CD1c-positive myeloid dendritic cell (primary cell): Measurements from ENCODE around the gene ATP8B3.

Experiments
- DNase-seq: peaks from one replicate; pipeline ENCODE4 v3.0.0-alpha.2; 2016; ENCODE audit errors: extremely low spot score

ATP8B3 gene

GRCh38 chr19:1851654-1852580, 39.8 kb upstream of the ATP8B3 start:
- peak; percentile 56 for DNase-seq

GRCh38 chr19:1850809-1851653, 39.0 kb upstream of the ATP8B3 start:
- DNase-seq, result no peak

GRCh38 chr19:1849886-1850398, 37.9 kb upstream of the ATP8B3 start:
- no peak for DNase-seq

- no peak for DNase-seq
Observed at GRCh38 chr19:1849132-1849474, 37.0 kb upstream of the ATP8B3 start.

- DNase-seq, result peak; percentile 98
Observed at GRCh38 chr19:1848399-1849131, 36.5 kb upstream of the ATP8B3 start, which contains the start of gene REXO1. Gene REXO1 (minus strand): TSS chr19:1848483. CDS start chr19:1848358, 125 bp downstream.

GRCh38 chr19:1847684-1848398, 35.8 kb upstream of the ATP8B3 start:
- peak; percentile 52 for DNase-seq

GRCh38 chr19:1847348-1847683, 35.2 kb upstream of the ATP8B3 start:
- DNase-seq, result no peak

GRCh38 chr19:1846517-1847204, 34.6 kb upstream of the ATP8B3 start:
- no peak for DNase-seq

GRCh38 chr19:1845642-1846041, 33.6 kb upstream of the ATP8B3 start:
- DNase-seq, result no peak

GRCh38 chr19:1845125-1845515, 33.0 kb upstream of the ATP8B3 start:
- DNase-seq, result no peak

- DNase-seq, result no peak
Observed at GRCh38 chr19:1844513-1845124, 32.5 kb upstream of the ATP8B3 start.

GRCh38 chr19:1843646-1844394, 31.7 kb upstream of the ATP8B3 start:
- no peak for DNase-seq

- no peak for DNase-seq
Observed at GRCh38 chr19:1843116-1843515, 31.0 kb upstream of the ATP8B3 start.

GRCh38 chr19:1841209-1841924, 29.3 kb upstream of the ATP8B3 start:
- DNase-seq, result no peak

GRCh38 chr19:1840541-1841115, 28.6 kb upstream of the ATP8B3 start:
- DNase-seq, result no peak

- DNase-seq, result no peak
Observed at GRCh38 chr19:1839658-1840540, 27.8 kb upstream of the ATP8B3 start.

GRCh38 chr19:1837625-1838105, 25.6 kb upstream of the ATP8B3 start:
- DNase-seq, result peak; percentile 53
